HG03139 (cell line): ENCODE results near the gene CLTRN.
"Not testable (repeated sequence)": the region's sequence is repeated elsewhere in the genome, so short reads cannot be mapped to it uniquely, and the experiment has no call there.

Experiments
- ATAC-seq: cut with Tn5 transposase; IDR thresholded peaks from one replicate; pipeline ENCODE4 v1.9.1; 2021; ENCODE audit not compliant: unreplicated experiment

Gene CLTRN

DNA sequence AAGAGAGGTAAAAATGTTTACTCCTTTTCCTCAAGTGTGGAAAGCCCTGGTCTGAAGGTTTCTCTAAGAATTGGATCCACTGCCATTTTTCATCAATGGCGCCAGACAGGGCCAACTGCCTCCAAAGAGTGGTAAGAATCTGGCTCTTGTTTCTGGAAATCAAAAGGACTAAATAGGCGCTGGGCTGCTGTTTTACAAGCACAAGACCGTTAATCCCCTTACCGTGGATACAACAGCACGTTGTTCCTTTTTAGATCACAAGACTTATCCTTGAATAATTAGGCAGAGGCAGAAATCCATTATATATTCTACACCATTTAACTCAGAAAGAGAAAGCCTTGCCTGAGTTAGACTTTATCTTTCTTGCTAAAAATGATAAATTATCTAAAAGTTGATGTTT lies 10.6 kb downstream of the CLTRN start:
- no peak for ATAC-seq

DNA sequence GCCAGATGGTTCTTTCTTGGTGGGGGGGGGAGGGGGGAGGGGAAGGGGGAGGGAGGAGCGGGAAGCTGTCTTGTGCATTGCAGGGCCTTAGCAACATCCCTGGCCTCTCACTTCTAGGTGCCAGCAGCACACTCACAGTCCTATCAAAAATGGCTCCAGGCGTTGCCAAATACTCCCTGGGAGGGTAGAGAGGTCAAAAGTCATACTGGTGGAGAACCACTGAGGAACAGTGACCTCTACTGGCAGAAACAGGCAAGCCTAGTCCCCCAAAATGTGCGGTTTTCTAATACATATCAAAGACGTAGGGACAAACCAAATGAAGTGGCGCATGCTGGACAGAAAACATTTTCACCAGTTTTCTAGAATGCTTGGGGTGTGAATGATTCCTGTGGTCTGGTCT lies 17.1 kb downstream of the CLTRN start:
- not testable (repeated sequence) for ATAC-seq

DNA sequence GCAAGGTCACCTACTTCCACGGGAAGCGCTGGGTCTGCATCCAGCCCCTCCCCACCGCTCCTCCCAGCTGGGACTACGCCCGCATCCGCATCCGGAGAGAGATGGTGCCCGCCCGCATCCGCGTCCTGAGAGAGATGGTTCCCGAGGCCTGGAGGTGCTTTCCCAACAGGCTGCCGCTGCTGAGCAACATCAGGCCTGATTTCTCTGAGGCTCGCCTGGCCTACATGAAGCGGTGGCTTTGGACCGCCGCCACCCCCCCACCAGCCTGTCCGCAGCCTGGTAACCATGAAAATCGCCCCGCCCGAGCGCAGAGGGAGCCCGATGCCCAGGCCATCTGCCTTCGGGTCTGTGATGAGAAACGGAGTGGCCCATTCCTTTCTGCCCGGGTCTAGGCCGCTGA lies 18.1 kb downstream of the CLTRN start:
- no peak for ATAC-seq

DNA sequence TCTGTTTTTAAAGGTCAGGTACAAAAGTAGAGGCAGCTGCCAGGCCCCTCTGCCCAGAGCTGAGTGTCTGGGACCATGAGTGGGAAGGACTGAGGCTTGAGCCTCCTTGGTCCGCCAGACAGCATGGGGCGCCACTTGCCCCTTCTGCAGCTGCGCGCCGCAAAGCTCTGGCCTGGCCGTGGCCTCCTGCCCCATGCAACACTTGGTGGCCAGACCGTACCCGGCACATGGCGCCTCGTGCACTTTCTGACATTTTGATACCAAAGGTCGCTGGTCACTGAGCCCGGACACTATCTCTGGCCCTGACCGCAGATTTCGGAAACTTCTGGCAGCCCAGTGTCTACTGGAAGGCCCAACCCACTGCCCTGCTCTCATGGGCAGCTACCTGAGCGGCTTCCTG lies 18.6 kb downstream of the CLTRN start:
- ATAC-seq: no peak

DNA sequence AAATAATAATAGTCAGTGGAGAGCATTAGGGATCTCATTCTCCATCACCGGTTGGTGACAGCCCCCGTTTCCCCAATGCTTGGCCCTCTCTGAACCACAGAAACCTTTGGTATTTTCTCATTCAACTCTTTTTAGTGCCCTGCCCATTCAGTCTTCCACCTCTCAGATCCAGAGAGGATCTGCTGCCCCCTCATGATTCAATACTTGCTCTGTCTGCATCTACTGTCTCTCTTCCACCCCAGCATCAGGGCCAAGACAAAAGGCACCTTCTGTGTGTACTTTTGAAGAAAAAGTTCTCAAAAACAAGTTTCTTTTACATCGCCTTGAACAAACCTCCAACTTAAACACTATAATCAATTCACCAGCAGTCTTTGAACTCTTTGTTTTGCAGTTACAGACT lies 19.3 kb downstream of the CLTRN start:
- no peak for ATAC-seq

DNA sequence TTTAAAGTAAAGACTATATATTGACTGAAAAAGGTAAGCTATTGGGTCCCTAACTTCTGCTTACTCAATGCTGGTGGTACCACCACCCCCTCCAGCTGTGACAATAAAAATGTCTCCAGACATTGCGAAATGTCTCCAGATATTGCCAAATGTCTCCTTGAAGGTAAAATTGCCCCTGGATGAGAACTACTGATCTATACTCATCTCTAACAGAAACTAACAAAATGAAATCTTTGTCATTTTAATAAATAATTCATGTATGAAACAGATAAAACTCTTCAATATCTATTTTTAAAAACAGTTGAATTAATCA lies 20.1 kb downstream of the CLTRN start:
- no peak for ATAC-seq

DNA sequence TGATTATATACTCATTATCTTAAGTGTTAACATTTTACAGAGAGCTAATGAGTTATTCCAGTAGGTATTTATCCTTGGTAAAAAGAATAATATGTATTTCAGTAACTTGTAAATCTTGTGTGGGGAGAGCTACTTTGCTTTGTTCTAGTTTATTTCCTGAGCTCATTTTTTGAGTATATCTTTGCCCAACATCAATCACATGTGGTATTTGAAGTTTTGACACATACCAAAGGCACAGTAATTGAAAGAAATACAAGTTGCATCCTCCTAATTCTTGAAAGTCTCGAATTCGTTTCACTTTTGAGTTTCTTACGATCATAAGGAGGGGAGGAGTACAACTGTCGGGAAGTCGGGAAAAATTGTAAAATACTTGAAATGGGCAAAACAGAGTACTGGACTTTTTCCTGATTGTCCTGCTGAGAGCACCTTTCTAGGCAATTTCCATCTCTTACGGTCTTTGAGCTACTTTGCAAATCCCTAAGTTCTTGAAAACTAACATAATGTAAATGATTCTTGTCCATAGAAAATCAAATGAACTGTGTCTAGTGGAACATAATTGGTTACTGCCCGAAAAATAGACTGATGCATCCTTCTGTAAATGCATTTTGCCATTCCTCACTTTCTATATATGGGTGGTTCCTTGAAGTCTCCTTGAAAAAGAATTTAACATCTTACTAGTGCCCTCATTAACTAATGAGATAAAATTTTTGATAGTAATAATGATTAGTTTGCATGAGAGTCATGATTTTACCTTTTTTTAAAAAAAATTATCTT lies 20.6 kb downstream of the CLTRN start:
- no peak for ATAC-seq

DNA sequence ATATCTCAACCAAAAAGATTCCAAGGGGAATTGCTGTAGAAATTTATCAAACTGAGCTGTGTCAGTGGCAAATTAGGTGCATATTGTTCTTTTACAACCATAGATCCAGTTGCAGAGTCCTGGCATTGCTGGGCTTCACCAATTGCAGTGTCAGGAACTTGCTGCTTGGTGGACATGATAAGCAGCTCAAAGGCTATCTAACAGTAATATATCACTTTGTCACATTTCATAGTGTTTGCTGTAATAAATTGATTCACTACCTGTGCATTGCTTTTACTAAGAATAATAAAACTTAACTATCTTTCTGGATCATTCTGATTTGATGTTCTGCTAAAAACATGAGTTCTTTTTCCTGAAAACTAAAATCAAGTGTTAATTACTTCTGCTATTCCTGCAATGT lies 33.0 kb downstream of the CLTRN start:
- ATAC-seq: no peak

DNA sequence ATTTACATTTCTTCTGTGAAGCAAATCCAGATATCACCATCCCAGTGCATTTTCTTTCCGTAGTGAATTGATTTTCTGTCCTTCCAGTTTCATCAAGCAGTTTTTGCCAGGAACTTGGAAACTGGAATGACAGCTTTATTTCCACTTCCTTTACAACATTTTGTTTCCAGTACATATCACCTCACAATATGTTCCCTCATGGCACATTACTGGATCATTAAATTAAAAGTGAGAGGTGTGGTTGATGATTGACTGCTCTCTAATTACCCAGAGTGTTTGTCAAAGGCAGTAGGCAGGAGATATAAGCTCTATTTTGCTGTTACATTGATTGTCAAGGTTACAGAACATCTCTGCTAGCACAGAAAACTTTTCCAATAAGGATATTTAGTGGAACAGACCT lies 41.6 kb downstream of the CLTRN start:
- no peak for ATAC-seq

DNA sequence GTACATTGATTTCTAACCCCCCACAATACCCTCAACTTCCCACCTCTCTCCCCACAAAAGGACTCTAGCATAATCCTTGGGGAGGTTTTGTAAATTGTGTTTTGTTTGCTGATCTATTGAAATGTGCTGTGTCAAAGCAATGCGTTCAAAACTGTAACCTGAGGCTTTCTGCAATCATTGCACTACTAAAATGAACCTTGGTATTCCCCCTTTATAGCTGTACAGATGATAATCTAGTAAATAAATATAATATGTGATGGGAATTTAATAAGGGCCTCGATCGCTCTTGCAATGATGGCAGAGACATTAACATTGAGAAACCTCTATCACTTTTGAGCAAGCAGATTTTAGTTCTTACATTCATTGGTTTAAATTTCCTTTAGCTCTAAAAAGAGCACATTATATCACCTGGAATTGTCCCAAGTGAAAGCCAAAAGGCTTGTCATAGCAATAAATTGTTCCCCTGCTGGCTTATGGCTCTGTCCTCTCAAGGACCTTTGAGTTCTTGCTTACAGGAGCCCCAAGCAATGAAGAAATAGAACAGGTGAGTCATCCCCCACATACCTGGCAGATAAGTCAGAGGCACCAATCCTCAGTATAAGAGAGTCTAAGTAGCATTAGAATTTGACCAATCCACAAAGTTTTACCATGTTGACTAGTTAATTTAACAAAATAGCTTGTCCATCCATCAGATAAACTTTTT lies 45.4 kb downstream of the CLTRN start:
- no peak for ATAC-seq

DNA sequence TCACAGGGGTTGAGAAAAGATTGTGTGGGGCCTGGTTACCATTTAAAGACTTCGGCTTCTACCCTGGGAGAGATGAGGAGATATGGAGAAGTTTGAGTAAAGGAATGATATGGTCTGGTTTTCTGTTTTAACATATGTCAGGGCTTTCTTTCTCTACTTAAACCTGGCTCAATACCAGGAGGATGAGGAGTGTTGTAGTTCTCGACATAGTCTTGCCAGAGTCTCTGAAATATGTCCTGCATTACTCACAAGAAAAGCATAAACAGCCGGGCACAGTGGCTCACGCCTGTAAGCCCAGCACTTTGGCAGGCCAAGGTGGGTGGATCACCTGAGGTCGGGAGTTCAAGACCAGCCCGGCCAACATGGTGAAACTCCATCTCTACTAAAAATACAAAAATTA lies 47.5 kb downstream of the CLTRN start:
- ATAC-seq: no peak

DNA sequence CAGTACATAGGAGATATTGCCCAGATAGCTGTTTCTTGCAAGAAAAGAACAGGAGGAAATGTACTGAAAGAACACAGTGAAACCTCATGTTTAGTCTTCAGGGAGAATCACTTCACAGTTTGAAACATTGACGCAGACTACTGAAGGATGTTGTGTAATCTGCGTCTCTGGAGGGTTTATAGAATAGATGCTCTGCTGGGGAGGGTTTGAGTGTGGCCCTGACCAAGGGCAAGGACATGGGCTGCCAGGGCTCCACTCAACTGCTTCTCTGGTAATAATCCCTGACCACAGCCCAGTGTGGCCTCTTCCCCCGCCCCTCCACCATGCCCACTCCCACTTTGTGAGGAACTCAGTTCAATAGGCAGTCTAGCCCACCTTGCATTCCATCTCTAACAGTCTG lies 48.1 kb downstream of the CLTRN start:
- ATAC-seq: no peak

DNA sequence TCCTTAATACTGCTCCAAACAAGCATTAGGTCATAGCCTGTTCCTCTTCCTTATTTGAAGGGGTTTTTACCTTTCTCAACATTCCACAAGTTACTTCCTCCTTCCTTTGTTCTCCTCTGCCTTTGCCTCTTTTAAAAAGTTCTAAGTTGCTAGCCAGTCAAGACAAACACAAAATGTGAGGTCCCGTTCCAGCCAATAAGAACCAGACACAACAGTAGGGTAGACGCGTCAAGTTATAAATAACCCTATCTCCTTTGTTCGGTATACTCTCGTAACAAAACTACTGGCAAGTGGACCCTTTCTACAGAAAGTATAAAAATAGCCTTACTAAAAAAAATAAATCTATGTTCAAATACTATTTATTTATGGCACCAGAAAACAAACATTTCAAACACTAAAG lies 57.5 kb downstream of the CLTRN start:
- ATAC-seq: no peak

DNA sequence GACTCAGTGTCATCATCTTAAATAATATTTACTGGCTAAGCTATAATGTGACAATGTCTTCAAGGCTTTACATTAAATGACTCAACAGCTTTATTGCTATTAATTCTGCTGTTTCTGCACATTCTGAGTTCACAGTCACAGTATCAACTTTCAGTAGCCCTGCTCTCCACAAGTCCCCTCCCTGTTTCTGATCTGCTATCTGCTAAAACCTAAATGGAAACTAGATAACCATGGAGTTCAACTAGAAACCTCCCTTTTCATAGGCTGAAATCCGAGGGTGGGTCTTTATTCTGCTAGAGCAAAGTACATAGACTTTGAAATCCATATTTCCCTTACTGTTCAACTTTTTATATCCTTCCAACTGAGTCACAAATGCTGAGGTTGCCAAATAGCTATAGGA lies 58.5 kb downstream of the CLTRN start:
- no peak for ATAC-seq

DNA sequence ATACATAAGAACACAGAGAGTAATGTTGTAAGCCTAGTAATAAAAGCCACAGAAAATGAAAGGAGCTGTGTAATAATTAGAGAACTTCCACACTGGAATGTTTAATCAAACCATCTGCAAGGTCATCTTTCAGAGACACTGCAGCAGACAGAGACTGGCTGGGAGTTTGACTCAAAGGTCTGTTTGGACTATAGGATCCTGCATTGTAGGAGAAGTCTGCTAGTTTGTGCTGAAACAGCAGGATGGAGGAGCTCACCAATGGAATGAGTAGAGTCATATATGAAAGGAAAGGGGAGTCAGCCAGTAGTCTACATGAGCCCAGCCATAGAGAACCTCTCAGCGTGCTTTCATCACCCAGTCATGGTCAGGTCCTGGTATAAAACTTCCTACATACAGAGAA lies 59.4 kb downstream of the CLTRN start:
- ATAC-seq: no peak

DNA sequence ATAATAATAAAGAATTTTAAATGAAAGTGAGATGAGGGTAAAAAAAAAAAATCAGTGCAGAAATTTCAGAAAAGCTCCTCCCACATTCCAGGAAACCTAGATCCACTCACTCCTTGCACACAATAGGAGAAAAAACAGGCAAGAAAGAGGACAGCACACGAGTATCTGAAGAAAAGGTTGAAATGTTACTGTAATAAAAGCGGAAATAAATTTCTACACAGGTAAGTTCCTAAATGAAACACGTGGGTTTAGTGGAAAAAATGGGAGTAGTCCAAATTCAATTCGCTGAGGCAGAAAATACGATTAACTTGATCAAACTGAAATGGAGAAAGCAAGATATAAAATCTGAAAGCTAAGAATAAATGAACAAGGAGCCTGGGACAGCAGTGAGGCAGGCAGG lies 61.8 kb downstream of the CLTRN start:
- no peak for ATAC-seq

DNA sequence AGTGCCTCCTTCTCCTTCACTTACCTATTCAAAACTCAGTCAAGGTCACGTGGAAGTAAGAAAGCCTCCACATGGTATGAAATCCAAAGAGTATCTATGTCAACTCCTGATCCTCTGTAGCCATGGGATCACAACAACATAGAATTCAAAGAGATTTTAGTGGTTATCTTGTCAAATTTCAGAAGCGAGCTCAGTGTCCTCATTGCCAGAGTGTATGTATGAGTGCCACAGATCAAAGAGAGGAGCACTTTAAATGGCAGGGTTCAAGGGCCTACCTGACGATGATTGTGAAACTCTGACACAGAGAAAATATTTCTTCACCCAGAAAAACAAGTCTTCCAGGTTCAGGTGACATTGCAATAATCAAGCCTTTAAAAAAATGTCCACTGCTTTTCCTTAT lies 62.7 kb downstream of the CLTRN start:
- ATAC-seq: no peak

DNA sequence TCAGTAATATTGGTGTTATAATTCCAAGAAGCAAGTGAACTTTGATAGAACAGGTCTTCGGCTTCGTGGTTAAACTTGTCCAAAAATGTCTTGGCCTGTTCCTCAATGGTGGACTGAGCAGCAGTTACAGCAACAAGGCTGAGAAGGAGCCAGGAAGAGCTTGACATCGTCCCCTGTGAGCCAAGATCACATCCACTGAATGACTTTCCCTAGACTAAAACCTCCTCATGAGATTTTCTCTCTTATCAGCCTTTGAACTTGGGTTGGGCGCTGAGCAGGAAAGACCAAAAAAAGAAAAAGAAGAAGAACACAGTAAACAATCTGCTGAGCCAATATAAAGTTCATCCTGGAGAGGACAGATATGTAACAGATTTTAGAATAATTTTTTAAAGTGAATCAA lies 63.9 kb downstream of the CLTRN start, which contains the start of gene ACE2:
Gene ACE2, minus strand, starts transcription at position 216 of the 400 bp plus-strand sequence. Its CDS starts 49 bp downstream, at position 167.
- no peak for ATAC-seq

DNA sequence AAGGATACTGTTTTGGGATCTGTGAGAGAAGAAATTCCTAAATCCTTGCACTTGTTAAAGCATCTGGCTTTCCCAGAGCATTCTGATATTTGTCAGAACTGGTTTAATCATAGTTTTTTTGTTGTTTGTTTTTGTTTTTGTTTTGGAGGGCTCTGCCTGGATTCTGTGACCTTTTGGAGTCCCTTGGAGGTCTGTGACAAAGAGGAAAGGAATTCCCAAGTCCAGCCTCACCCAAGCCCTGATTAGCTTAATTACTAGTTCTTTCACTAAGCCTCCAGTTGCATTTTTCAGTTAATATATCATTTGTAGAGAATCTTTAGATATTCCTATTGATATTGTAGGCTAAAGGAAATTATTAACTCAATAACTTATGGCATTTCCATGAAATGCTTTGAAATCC lies 64.6 kb downstream of the CLTRN start:
- ATAC-seq: no peak

DNA sequence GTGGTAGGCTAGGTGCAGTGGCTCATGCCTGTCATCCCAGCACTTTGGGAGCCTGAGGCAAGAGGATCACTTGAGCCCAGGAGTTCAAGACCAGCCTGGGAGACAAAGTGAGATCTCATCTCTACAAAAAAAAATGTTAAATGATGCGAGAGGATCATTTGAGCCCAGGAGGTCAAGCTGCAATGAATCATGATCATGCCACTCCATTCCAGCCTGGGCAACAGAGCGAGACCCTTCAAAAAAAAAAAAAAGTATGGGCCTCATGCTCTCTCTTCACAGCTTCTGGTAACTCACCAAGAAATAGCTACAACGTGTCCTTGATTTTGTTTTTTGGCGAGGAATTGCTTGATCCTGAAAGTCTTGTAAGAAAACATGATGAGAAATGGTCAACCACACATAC lies 65.1 kb downstream of the CLTRN start:
- ATAC-seq: no peak

DNA sequence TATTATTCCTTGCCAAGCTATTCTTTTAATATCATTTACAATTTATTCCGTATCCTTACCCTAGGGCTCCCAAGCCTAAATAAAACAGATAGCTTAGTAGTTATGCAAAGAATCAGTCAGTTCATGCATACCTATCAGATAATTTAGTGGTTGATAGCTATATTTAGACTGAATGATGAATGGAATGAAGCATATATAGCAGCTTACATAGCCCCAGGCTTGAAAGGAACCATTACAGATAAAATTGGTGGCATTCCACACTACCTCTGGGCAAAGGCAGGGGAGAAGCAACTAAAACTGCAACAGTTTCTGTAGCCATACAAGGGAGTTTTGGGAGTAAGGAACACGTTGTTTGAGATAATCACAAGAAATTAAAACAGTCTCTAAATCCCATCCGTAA lies 66.6 kb downstream of the CLTRN start:
- ATAC-seq: no peak

DNA sequence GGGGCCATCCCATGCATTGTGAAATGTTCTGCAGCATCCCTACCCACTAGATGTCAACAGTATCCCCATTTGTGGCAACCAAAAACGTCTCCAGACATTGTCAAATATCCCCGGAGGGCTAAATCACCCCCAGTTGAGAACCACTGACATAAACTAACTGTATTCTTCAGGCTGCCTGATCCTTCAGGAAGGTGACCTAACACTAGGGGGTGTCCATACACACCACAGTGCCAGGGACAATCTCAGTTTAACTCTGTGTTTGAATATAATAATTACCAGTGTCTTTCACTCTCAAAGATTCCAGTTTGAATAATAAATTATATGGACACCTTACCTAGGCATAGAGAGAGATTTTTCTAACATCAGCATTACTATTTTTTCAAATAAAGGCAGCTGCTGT lies 70.2 kb downstream of the CLTRN start:
- ATAC-seq: no peak
